GM12874 (cell line): Measurements from ENCODE around the gene FAM184B.

Source experiments
- TF ChIP-seq, protein P1 (sequence below): IDR thresholded peaks from 2 replicates; pipeline ENCODE4 v1.5.1; 2011; ENCODE audit warnings: low read depth, mild to moderate bottlenecking, control low read depth, low read length, moderate library complexity; ENCODE audit not compliant: insufficient read depth

FAM184B gene

GRCh38 chr4:17715511-17715910 is 65.9 kb downstream of the FAM184B start:
- TF ChIP-seq, protein P1, sequence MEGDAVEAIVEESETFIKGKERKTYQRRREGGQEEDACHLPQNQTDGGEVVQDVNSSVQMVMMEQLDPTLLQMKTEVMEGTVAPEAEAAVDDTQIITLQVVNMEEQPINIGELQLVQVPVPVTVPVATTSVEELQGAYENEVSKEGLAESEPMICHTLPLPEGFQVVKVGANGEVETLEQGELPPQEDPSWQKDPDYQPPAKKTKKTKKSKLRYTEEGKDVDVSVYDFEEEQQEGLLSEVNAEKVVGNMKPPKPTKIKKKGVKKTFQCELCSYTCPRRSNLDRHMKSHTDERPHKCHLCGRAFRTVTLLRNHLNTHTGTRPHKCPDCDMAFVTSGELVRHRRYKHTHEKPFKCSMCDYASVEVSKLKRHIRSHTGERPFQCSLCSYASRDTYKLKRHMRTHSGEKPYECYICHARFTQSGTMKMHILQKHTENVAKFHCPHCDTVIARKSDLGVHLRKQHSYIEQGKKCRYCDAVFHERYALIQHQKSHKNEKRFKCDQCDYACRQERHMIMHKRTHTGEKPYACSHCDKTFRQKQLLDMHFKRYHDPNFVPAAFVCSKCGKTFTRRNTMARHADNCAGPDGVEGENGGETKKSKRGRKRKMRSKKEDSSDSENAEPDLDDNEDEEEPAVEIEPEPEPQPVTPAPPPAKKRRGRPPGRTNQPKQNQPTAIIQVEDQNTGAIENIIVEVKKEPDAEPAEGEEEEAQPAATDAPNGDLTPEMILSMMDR, result no peak

- TF ChIP-seq, protein P1, result no peak
Observed at GRCh38 chr4:17713779-17714178, 67.6 kb downstream of the FAM184B start.

DNA sequence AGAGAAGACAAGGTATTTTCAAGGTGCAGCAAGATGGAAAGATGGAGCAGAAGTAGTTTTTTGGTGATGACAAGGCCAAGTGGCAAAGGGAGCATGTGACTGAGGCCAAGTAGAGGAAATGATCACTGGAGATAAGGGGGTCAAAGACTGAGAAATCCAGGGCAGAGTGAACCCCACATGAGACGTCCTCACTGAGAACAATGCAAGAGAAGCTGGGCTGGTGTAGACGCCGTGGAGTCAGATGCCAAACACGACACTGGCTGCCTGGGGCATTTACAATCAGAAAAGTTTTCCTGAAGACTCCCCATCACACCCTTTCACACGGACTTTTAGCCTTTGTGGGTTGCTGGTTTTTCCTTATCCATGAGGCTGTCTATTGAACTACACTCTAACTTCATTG is 69.3 kb downstream of the FAM184B start:
- TF ChIP-seq, protein P1, result no peak

- TF ChIP-seq, protein P1, result no peak
Observed at GRCh38 chr4:17709763-17710068, 71.7 kb downstream of the FAM184B start.

- TF ChIP-seq, protein P1, result no peak
Observed at GRCh38 chr4:17708992-17709762, 72.2 kb downstream of the FAM184B start.

DNA sequence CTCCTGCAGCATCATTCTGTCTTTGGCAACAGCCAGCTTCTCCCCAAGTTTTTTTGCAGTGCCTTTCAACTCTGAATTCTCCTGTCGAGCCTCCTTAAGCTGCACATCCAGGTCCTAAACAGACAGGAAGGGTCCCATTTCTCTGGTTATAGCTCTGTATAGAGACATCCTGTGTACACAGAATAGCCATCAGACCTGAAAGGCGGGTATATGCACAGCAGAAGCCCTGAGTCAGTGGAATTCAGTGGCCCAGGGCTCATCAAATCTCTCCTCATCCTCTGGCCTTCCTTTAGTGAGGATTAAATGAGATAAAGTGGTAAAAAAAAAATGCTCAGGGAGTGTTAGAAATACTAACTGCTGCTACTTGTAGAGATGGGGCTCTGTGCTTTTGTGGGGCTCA is 73.8 kb downstream of the FAM184B start:
- TF ChIP-seq, protein P1, result no peak

GRCh38 chr4:17705107-17705506 is 76.3 kb downstream of the FAM184B start:
- TF ChIP-seq, protein P1, result no peak
